ENCODE results near the gene MAML3.

The MAML3 gene

DNA sequence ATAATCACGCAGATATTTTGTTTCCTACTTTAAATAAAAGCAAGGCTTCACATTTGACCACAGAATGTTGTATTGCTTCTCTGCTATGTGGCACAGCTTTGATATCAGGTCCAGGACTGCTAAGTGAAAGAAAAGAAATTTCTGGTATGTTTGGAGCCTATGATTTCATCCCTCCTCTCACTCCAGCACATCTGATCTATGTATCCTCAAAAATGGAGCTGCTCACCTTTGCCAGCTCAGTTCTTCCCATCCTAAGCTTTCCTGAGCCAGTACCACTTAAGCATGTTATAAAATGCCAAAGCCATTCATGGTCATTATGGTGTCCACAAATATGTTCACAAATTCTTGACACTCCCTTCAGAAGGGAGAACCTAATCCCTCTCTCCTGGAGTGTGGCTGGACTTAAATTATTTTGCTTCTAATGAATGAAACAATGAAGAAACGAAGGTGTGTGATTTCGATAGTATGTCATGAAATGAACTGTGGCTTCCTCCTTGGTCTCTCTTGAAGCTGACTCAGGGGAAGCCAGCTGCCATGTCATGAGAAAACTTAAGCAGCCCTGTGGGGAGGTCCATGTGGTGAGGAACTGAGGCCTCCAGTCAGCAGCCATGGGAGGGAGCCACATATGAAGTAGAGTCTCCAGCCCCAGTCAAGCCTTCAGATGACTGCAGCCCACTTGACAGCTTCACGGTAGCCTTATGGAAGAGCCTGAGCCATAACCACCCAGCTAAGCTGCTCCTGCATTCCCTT is 280.7 kb downstream of the MAML3 start:
- CTCF ChIA-PET = no interaction called here
- no peak for DNase-seq (ENCODE audit: extremely low spot score)
- POLR2A ChIA-PET = no interaction called here
- TF ChIP-seq NFRKB (IDR thresholded peaks at IDR 0.05) (no peak), ARNT (IDR thresholded peaks at IDR 0.05) (no peak), L3MBTL2 (conservative IDR thresholded peaks at IDR 0.05) (no peak), CTBP1 (IDR thresholded peaks at IDR 0.05; ENCODE audit: borderline replicate concordance) (no peak), HDGF (IDR thresholded peaks at IDR 0.05; ENCODE audit: borderline replicate concordance) (no peak), LEF1 (IDR thresholded peaks at IDR 0.05; ENCODE audit: borderline replicate concordance) (no peak), SP1 (IDR thresholded peaks at IDR 0.05) (no peak), FOXM1 (IDR thresholded peaks at IDR 0.05; ENCODE audit: borderline replicate concordance) (no peak), SUZ12 (IDR thresholded peaks at IDR 0.05) (no peak), BHLHE40 (IDR thresholded peaks at IDR 0.05; ENCODE audit: borderline replicate concordance) (no peak), ZNF384 (IDR thresholded peaks at IDR 0.05) (no peak), FOXA1 (IDR thresholded peaks at IDR 0.05) (no peak)
- TF ChIP-seq, protein P1, sequence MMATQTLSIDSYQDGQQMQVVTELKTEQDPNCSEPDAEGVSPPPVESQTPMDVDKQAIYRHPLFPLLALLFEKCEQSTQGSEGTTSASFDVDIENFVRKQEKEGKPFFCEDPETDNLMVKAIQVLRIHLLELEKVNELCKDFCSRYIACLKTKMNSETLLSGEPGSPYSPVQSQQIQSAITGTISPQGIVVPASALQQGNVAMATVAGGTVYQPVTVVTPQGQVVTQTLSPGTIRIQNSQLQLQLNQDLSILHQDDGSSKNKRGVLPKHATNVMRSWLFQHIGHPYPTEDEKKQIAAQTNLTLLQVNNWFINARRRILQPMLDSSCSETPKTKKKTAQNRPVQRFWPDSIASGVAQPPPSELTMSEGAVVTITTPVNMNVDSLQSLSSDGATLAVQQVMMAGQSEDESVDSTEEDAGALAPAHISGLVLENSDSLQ (IDR thresholded peaks at IDR 0.05) = no peak

DNA sequence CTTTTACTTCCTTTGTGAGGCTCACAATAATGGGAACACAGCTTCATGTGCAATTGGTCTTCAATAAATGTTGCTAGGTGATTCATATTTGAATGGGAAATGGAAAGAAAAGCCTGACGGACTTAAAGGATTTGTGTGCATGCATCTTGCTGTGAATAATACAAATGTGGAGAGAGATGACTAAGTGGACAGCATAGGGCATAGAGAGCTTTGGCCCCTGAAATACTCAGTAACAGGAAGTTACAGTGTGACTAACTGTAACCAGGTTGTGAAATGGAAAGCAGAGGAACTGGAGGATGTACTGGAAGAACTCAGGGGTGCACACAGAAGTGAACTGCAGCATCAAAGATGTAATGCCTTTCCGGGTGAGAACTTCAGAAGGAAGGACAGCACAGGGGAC is 281.7 kb downstream of the MAML3 start:
- TF ChIP-seq CTBP1 (IDR thresholded peaks at IDR 0.05; ENCODE audit: borderline replicate concordance) (no peak), NFRKB (IDR thresholded peaks at IDR 0.05) (no peak), FOXA1 (IDR thresholded peaks at IDR 0.05) (no peak), L3MBTL2 (conservative IDR thresholded peaks at IDR 0.05) (no peak), SP1 (IDR thresholded peaks at IDR 0.05) (no peak), ZNF384 (IDR thresholded peaks at IDR 0.05) (no peak), TARDBP (IDR thresholded peaks at IDR 0.05) (no peak), ELF4 (IDR thresholded peaks at IDR 0.05) (no peak), FOXM1 (IDR thresholded peaks at IDR 0.05; ENCODE audit: borderline replicate concordance) (no peak), FOXK2 (IDR thresholded peaks at IDR 0.05) (no peak), HDGF (IDR thresholded peaks at IDR 0.05; ENCODE audit: borderline replicate concordance) (no peak), LEF1 (IDR thresholded peaks at IDR 0.05; ENCODE audit: borderline replicate concordance) (no peak), ARNT (IDR thresholded peaks at IDR 0.05) (no peak), SUZ12 (IDR thresholded peaks at IDR 0.05) (no peak), BHLHE40 (IDR thresholded peaks at IDR 0.05; ENCODE audit: borderline replicate concordance) (no peak)
- TF ChIP-seq, protein P1 (IDR thresholded peaks at IDR 0.05) = no peak
- DNase-seq (ENCODE audit: extremely low spot score) = no peak
- CTCF ChIA-PET = no interaction called here
- POLR2A ChIA-PET = no interaction called here

DNA sequence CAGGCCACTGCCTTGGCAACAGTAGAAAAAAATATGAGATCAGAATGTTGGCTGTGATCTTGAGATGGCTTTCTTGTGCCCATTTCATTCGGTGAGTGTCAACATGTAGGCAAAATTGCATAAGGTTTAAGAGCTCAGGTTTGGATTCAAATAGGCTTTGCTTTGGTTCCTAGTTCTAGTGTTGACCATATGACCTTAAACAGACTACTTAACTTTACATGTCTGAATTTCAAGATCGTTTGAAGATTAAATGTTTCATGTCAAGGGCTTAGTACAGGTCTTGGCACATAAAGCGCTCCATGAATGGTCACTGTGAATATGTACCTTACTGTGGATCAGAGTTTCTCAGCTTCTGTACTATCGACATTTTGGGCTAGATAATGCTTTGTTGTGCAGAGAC is 284.2 kb downstream of the MAML3 start:
- CTCF ChIA-PET = interaction anchor here (1.0 kb wide), 1 partner anchor 16 kb away, joined by 3 read pairs; no protein-coding TSS in a partner anchor
- POLR2A ChIA-PET = no interaction called here
- TF ChIP-seq SUZ12 (IDR thresholded peaks at IDR 0.05) = no peak
- no peak for TF ChIP-seq CTBP1 (IDR thresholded peaks at IDR 0.05; ENCODE audit: borderline replicate concordance)
- TF ChIP-seq FOXM1 (IDR thresholded peaks at IDR 0.05; ENCODE audit: borderline replicate concordance) = no peak
- no peak for DNase-seq (ENCODE audit: extremely low spot score)

DNA sequence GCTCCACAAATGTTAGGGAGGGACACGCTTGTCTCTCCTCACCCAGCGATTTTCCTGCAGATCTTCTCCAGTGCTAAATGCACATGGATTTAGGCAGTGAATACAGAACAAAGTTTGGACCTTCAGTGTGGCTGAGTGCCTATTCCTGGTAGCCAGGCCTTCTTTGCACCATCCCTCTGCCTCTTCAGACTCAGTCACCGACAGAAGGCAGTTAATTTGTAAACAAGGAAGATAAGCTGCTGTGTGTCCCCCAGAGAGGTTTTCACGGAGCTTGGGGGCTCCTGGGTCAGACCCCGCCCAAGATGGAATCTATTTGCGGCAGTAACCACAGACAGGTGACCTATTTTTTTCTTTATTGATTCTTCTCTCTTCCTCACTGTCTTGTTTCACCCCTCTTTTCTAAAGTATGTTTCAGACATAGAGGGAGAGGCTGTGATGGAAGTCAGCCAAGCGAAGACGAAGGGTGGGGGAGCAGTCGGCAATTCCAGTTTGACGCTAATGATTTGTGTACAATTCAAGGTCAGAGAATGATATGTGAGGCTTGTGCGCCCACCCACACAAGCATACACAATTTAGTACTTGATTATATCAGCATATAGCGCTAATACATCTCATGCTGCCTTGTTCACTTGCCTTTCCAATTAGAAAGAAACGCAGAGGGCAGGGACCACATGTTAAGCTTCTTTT is 287.6 kb downstream of the MAML3 start:
- ChIA-PET POLR2A (no interaction called here), CTCF (no interaction called here)
- TF ChIP-seq, protein P1 (IDR thresholded peaks at IDR 0.05) = no peak
- TF ChIP-seq SP1 (IDR thresholded peaks at IDR 0.05) = no peak
- no peak for TF ChIP-seq CTBP1 (IDR thresholded peaks at IDR 0.05; ENCODE audit: borderline replicate concordance)
- TF ChIP-seq BHLHE40 (IDR thresholded peaks at IDR 0.05; ENCODE audit: borderline replicate concordance) = no peak
- TF ChIP-seq HDGF (IDR thresholded peaks at IDR 0.05; ENCODE audit: borderline replicate concordance) = no peak
- no peak for TF ChIP-seq ARNT (IDR thresholded peaks at IDR 0.05)
- no peak for TF ChIP-seq NFRKB (IDR thresholded peaks at IDR 0.05)
- no peak for TF ChIP-seq SUZ12 (IDR thresholded peaks at IDR 0.05)
- DNase-seq (ENCODE audit: extremely low spot score) = no peak

DNA sequence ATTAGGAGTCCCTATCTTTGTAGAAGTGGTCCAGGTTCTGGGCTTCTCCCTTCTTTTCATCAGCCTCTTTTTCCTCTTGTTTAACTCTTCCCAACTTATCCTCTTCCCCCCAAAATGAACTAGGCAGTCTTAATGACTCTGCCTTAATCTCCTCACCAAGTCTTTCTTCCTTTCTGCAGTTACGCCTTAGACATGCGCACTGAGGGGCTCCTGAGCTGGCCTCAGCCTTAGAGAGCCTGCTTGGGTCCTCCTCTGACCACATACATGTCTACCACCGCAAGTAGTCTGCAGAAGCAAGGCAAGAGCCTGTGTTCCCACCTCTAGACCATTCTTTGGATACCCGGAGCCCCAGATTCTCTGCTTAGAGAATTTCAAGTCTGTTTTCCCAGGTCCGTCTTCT is 288.4 kb downstream of the MAML3 start:
- TF ChIP-seq ZNF384 (IDR thresholded peaks at IDR 0.05) = no peak
- TF ChIP-seq BHLHE40 (IDR thresholded peaks at IDR 0.05; ENCODE audit: borderline replicate concordance) = no peak
- TF ChIP-seq NFRKB (IDR thresholded peaks at IDR 0.05) = no peak
- TF ChIP-seq FOXK2 (IDR thresholded peaks at IDR 0.05) = no peak
- TF ChIP-seq, protein P1 (IDR thresholded peaks at IDR 0.05) = no peak
- no peak for TF ChIP-seq TARDBP (IDR thresholded peaks at IDR 0.05)
- TF ChIP-seq FOXM1 (IDR thresholded peaks at IDR 0.05; ENCODE audit: borderline replicate concordance) = no peak
- no peak for TF ChIP-seq LEF1 (IDR thresholded peaks at IDR 0.05; ENCODE audit: borderline replicate concordance)
- TF ChIP-seq SUZ12 (IDR thresholded peaks at IDR 0.05) = no peak
- no peak for TF ChIP-seq ARNT (IDR thresholded peaks at IDR 0.05)
- TF ChIP-seq CTBP1 (IDR thresholded peaks at IDR 0.05; ENCODE audit: borderline replicate concordance) = no peak
- no peak for TF ChIP-seq ELF4 (IDR thresholded peaks at IDR 0.05)
- no peak for TF ChIP-seq SP1 (IDR thresholded peaks at IDR 0.05)
- TF ChIP-seq FOXA1 (IDR thresholded peaks at IDR 0.05) = no peak
- TF ChIP-seq L3MBTL2 (conservative IDR thresholded peaks at IDR 0.05) = no peak
- no peak for TF ChIP-seq HDGF (IDR thresholded peaks at IDR 0.05; ENCODE audit: borderline replicate concordance)
- POLR2A ChIA-PET = no interaction called here
- CTCF ChIA-PET = no interaction called here
- DNase-seq (ENCODE audit: extremely low spot score) = no peak
